ENCODE results near the gene DERL2. TPM values are rescaled to one million over a fixed set of nuclear protein-coding genes. Genes with fewer than 3 reads are reported as not detected.
A peak's percentile ranks its signal among the peaks of the same experiment; 100 is the strongest.
"Not testable (repeated sequence)": the region's sequence is repeated elsewhere in the genome, so short reads cannot be mapped to it uniquely, and the experiment has no call there.

DERL2 gene
- total RNA-seq, 1 donor from 2014 or later, result 25.8 TPM

GRCh38 chr17:5437721-5438317 is 48.2 kb downstream of the DERL2 start:
- DNase-seq (ENCODE audit: low spot score), result no peak

- DNase-seq (ENCODE audit: low spot score), result not testable (repeated sequence)
Measured at GRCh38 chr17:5435781-5436315, 50.1 kb downstream of the DERL2 start.

DNA sequence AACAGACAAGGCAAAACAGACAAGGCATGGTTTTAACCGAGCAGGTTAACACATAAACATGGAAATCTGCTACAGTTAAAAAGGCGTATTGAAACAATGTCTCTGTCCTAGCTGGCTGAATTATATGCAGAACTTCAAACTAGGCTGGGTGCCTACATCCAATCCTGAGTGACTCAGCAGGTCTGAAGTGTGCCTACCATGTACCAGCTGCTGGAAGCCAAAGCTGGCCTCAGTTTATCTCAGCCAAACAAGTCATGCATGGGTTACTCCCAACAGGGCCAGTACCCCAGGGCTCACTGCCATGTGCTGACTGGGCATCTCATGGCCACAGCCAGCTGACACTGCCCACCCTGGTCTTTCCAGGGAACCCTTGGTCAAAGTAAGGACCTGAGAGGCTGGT is 51.0 kb downstream of the DERL2 start:
- DNase-seq (ENCODE audit: low spot score), result no peak

DNA sequence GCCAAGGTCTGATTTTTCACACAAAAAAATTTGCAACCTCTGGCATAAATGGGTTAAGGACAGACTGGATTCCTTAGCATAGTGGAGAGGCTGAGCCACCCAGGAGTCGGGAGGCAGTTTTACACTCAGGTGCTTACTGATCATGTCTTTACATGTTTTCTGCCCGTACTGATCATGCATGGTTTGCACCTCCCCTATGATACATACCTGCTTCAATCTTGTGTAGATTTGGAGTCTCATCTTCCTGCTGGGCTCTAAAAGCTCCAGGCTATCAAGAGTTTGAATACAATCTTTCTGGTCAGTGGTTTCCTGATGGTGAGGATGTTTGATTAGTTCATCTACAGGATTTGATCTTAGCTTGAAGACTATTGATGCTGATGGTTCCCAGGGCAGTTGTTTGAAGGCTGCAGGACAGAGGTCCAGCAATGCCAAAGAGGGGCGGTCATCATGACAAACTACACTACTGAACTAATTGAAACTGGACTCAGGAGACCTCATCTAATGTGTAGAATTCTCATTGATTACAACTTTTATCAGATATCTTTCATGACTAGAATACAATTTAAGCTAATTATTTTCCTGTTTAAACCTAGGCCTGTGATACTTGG is 53.9 kb downstream of the DERL2 start:
- DNase-seq (ENCODE audit: low spot score), result peak; percentile 12

DNA sequence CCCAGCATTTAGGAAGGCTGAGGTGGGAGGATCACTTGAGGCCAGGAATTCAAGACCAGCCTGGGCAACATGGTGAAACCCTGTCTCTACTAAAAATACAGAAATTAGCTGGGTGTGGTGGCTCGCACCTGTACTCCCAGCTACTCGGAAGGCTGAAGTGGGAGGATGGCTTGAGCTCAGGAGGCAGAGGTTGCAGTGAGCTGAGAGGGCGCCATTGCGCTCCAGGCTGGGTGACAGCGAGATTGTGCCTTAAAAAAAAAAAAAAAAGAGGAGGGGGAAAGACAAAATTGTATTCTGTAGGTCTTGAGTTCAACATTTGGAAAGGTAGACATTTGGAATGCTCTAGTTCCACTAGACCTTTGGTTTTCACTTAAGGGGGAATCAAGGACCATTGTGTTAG is 54.7 kb downstream of the DERL2 start:
- not testable (repeated sequence) for DNase-seq (ENCODE audit: low spot score)

DNA sequence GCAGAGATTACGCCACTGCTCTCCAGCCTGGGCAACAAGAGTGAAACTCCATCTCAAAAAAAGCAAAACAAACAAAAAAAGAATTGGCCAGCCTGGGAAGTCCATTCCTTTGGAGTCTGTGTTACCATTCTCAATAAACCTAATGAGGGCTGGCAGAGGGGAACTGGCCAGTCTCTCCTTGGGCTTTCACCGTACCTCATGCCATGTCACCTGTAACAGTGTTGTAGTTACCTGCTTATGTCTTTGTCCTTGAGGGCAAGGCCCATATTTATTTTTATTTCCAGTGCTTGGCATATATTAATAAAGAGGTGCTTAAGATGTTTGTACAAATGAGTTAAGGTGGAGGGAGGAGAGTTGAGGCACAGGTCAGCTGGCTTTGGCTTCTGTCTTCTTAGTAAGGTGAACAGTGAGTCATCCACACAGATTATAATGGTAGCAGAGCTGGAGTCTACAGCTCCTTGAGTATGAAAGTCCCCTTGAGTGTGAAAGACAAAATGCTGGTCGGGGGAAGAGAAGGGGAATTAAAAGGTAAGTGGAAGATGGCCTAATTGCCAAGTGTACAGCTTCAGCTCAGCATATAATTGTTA is 55.5 kb downstream of the DERL2 start:
- no peak for DNase-seq (ENCODE audit: low spot score)

DNA sequence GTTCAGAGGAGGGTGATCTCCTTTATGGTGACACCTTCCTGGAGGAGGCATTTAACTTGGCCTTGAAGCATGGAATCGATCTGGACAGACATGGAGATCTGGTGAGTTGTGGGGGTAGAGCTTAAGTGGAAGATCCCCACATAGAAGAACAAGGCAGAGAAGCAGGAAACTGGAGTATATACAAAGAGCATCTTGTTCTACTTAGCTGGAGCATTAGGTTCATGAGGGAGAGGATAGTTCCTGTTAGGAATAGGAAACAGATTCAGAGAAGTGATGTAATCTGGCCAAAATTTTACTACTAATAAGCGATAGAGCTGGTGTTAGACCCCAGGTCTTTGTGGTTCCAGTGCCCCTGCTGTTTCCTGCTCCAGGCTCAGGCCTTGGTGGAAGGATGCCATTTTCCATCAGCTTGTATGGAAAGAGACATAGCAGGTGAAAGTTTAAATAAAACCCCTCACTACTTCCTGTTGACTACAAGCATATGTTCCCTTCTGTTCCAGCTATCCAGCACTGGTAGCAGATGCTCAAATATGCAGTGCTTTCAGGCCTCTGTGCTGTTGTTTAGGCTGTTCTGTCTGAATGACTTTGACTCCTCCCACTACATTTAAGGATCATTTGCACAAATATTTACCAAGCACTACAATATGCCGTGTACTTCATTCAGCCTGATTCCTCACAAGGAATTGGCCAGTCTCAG is 56.6 kb downstream of the DERL2 start:
- no peak for DNase-seq (ENCODE audit: low spot score)

- DNase-seq (ENCODE audit: low spot score), result no peak
Measured at GRCh38 chr17:5425826-5426225, 60.2 kb downstream of the DERL2 start.

DNA sequence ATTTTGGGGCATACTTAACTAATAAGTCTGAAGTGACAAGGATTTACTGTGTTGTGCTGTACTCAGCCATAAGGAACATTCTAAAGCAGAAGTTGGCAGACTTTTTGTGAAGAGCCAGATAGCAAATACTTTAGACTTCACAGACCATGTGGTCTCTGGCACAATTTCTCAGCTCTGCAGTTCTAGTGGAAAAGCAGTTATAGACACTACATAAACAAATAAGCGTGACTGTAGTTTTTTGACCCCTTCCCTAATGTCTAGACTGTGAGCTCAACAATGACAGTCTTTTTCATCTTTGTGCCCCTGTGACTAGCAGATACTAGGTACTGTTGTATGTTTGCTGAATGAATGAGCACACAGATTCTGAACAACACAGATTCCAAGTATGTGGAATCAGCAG is 61.1 kb downstream of the DERL2 start:
- DNase-seq (ENCODE audit: low spot score), result no peak

DNA sequence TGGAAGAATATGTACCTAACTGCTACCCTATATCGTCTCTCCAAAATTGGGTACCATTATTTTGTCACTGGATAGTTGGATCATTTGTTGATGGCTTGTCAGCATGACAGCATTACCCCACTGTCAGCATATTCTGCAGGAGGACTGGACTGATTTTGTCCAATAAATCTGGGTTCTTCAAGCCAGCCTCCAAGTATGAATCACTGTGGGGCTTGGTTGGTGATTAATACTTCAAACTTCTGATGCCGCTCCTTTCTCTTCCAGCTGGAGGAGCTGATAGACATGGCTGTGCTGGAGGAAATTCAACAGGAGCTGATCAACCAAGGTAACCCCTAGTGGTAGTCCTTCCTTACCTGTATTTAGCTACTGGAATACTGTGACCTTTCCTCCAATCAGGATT is 63.5 kb downstream of the DERL2 start:
- no peak for DNase-seq (ENCODE audit: low spot score)

Other genes with a start within 250 kb of the DERL2 start
- 40.0 TPM for gene RABEP1, start 203.9 kb downstream of the DERL2 start, total RNA-seq (ENCODE audit: insufficient read depth, low replicate concordance)
- gene NUP88, start 66.5 kb downstream of the DERL2 start, total RNA-seq (ENCODE audit: insufficient read depth, low replicate concordance), result 42.9 TPM
- gene RPAIN, start 66.0 kb downstream of the DERL2 start, total RNA-seq (ENCODE audit: insufficient read depth, low replicate concordance), result 27.9 TPM
- 74.2 TPM for gene C1QBP, start 47.0 kb downstream of the DERL2 start, total RNA-seq (ENCODE audit: insufficient read depth, low replicate concordance)
- 4.1 TPM for gene DHX33, start 17.2 kb downstream of the DERL2 start, total RNA-seq (ENCODE audit: insufficient read depth, low replicate concordance)
- 21.2 TPM for gene MIS12, start 388 bp upstream of the DERL2 start, total RNA-seq (ENCODE audit: insufficient read depth, low replicate concordance)
- 42.9 TPM for gene NLRP1, start 98.3 kb upstream of the DERL2 start, total RNA-seq (ENCODE audit: insufficient read depth, low replicate concordance)

Measured in umbilical cord (tissue), 2 donors.